Measurements from ENCODE around the gene NOTCH2.

The NOTCH2 gene

DNA sequence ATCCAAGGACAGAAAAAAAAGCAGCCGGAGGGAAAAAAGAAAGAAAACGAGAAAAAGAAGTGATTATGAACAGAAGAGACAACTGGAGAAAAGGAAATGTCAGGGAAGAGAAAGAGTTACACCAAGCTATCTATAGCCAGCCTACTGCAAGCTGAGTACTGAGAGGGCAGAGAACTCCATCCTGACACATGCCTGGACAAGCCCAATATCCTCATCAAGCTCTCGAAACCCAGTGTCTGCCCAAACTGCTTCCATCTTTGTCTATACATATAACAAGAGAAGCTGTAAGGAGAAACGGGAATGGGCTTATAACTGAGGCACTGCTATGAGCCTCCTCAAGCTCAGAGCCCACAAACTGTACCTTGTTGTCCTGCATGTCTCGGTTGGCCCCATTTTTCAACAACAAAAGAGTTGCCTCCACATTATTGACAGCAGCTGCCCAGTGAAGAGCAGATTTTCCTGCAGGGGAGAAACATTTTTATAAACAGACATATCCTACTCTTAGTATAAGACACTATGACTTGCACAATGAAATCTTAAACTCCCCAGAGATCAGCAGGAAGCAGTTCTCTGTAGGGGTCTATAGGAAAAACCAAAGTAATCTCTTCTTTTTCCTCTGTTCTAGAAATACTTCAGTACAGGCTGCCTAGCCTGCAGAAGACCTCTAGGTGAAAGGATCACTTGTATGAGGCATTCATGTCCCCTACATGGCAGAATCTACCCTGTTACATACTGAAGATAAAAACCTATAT, 152.0 kb downstream of the NOTCH2 start:
- TF ChIP-seq, protein P1, sequence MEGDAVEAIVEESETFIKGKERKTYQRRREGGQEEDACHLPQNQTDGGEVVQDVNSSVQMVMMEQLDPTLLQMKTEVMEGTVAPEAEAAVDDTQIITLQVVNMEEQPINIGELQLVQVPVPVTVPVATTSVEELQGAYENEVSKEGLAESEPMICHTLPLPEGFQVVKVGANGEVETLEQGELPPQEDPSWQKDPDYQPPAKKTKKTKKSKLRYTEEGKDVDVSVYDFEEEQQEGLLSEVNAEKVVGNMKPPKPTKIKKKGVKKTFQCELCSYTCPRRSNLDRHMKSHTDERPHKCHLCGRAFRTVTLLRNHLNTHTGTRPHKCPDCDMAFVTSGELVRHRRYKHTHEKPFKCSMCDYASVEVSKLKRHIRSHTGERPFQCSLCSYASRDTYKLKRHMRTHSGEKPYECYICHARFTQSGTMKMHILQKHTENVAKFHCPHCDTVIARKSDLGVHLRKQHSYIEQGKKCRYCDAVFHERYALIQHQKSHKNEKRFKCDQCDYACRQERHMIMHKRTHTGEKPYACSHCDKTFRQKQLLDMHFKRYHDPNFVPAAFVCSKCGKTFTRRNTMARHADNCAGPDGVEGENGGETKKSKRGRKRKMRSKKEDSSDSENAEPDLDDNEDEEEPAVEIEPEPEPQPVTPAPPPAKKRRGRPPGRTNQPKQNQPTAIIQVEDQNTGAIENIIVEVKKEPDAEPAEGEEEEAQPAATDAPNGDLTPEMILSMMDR (IDR thresholded peaks at IDR 0.05; ENCODE audit: low read depth, low read length): no peak
- no peak for DNase-seq (ENCODE audit: extremely low read depth, low read depth)

DNA sequence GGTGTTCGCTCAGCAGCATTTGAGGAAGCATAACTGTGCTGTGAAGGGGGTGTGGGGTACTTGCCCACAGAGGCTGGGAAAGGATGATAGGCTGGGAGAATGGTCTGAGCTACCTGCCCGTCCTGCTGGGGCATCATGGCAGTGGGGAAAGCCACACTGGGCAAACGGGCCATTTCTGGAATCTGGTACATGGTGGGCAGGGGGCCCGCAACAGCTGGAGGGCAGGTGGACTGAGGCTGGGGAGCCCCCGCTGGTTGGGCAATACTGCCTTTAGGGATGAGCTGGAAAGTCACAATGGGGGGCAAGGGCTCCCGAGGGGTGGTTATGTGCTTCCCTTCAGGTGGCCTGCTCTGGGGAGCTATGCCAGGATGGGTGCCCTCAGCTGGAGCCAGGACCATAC, 153.9 kb downstream of the NOTCH2 start:
- no peak for DNase-seq (ENCODE audit: extremely low read depth, low read depth)
- TF ChIP-seq, protein P1 (IDR thresholded peaks at IDR 0.05; ENCODE audit: low read depth, low read length): no peak

DNA sequence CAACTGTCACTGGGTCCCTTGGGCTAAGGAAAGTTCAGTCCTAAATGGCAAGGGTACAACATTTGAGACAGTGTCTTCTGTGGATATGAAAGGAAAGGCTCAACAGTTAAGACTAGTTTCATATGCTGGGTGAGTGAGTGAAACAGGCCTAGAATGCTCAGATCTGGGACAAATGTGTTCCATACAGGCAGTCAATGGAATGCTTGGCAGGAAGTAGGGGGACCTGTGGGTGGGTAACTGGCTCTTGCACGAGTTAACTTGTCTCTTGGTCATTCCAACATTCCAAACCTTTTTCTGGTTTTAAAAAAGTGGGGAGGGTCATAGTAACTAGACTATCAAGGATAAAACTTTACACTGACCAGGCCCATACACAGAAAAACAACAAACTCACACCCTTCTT, 155.4 kb downstream of the NOTCH2 start:
- TF ChIP-seq, protein P1 (IDR thresholded peaks at IDR 0.05; ENCODE audit: low read depth, low read length): no peak
- DNase-seq (ENCODE audit: extremely low read depth, low read depth): no peak

DNA sequence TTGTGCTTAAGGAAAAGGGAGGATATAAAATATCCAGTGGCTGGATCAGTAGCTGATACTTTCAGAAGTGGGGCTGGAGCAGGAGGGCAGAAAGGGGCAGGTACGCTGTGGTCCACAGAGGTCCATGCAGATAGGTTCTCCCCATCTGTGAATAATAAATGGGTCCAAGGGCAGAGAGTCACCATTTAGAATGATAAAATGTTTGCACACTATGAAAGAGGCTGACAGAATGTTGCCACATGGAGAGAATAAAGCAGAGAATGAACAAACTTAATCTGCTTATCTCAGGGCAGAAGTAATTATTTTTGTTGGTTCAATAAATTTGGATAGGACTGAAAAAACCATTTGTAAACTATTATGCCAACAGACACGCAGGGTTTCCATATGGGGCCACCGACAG, 156.5 kb downstream of the NOTCH2 start:
- no peak for DNase-seq (ENCODE audit: extremely low read depth, low read depth)
- TF ChIP-seq, protein P1 (IDR thresholded peaks at IDR 0.05; ENCODE audit: low read depth, low read length): no peak

DNA sequence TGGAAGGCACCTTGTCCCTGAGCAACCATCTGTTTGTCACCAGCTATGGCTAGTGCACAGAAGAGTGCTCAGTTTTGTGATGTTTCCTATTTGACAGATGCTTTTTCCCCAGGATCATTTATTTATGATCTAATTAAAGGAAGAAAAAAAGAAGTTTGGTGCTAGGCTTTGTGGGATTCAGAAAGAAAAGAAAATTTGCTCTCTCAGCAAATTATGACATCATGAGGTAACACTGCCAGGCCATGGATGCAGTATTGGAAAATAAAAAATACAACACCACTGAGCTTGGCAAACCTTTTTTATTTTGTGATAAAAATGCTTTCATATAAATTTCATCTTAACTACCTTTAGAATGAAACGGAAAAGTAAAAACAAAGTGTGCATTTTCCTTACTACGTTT, 157.7 kb downstream of the NOTCH2 start:
- DNase-seq (ENCODE audit: extremely low read depth, low read depth): no peak
- TF ChIP-seq, protein P1 (IDR thresholded peaks at IDR 0.05; ENCODE audit: low read depth, low read length): no peak

DNA sequence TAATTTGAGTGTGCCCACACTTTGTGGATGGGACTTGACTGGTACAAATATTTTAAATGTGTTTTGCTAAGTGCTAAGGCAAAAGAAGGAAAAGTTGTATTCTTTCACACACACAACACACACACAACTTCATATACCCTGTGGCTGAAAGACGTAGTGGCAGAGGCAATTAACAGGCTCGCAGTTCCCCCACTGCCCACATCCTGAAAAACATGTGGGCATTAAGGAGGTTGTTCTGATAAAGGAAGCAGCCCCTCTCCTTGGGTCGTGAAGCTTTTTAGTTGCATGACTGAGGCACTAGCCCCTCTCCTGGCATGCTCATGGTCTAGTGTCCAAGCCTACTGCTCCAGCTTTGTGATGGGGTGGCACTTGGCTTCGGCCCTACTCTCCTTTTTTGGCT, 158.8 kb downstream of the NOTCH2 start:
- no peak for DNase-seq (ENCODE audit: extremely low read depth, low read depth)
- TF ChIP-seq, protein P1 (IDR thresholded peaks at IDR 0.05; ENCODE audit: low read depth, low read length): no peak

DNA sequence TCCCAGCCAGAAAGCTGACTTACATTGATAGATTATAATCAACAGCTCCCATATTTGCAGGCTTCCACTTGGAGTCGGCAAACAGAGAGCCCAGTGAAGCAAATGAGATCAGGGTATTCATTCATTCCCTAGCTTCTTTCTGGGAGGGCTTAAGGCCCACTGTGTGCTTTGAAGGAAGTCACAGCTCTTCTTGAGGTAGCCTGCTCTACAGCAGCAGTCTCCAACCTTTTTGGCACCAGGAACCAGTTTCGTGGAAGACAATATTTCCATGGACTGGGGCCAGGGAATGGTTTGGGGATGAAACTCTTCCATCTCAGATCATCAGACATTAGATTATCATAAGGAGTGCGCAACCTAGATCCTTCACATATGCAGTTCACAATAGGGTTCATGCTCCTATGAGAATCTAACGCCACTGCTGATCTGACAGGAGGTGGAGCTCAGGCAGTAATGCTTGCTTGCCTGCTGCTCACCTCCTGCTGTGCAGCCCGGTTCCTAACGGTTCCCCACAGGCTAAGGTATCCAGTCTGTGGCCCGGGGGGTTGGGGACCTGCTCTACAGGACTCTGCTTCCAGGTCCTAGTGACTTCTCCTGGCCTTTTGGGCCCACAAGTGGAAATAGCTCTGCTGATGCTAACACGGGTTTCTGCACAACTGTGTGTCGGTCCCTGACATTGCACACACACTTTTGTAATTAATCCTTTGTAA, 159.4 kb downstream of the NOTCH2 start:
- DNase-seq (ENCODE audit: extremely low read depth, low read depth): no peak
- TF ChIP-seq, protein P1 (IDR thresholded peaks at IDR 0.05; ENCODE audit: low read depth, low read length): no peak

Measured in AG09319 (cell line).